Measurements from ENCODE around the gene RPS21.

RPS21 gene

GRCh38 chr20:62426699-62427131, 39.8 kb downstream of the RPS21 start:
- DNase-seq (ENCODE audit: low read depth): no peak

DNA sequence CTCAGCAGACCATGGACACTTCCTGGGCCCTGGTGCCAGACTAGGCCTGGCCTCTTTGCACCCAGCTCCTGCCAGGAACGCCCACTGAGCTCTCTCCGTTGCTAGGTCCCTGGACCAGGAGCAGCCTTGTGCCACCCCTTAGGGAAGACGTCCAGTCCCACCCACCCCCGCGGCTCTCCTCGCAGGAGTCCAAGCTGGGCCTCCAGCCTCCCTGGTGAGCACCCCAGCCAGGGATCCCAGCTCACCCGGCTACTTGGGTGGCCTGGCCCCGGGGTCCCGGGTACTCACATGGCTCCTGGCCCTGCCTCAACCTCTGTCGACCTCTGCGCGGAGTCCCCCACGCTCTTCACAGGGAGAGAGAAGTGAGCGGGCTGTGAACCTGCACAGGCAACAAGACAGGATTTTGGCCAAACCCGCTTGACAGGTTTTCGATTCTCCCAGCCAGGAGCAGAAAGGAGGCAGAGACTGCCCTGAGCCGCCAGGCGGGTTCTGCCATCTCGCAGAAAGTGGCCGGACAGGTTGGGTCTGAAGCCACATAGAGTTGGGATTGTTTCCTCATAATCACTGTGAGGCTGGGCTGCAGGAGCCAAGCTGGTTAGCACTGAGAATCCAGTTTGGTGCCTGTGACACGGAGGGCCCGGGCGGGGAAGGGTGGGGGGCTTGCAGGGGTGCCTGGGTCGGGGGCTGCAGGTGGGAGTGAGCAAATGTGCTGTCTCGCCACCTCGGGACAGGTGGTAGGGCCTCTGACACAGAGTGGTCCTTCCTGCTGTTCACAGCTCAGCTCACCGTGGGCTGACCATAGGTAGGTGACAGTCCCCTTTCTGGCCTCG, 40.5 kb downstream of the RPS21 start, which contains the start of gene RBBP8NL:
Gene RBBP8NL (minus strand): TSS at position 368 of the 830 bp plus-strand sequence. CDS start 7,892 bp downstream, outside the sequence.
- DNase-seq (ENCODE audit: low read depth): no peak

DNA sequence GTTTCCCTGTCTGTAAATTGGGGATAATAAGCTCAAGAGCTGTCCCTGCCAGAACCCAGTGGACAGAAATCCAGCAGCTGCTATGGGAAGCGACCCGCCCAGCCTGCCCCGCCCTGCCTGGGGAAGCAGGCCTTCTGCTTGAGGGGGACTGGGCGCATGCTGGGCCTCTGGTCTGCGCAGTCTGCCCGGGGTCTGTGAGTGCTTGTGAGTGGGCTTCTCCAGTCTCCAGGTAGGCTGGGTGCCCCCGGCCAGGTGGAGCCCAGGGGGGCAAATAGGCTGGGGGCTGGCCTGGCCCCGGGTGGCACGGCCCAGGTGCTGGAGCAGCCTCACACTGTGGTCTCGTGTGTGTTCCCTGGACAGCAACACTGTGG, 41.1 kb downstream of the RPS21 start:
- no peak for DNase-seq (ENCODE audit: low read depth)

- DNase-seq (ENCODE audit: low read depth): no peak
Measured at GRCh38 chr20:62428396-62429295, 41.7 kb downstream of the RPS21 start.

DNA sequence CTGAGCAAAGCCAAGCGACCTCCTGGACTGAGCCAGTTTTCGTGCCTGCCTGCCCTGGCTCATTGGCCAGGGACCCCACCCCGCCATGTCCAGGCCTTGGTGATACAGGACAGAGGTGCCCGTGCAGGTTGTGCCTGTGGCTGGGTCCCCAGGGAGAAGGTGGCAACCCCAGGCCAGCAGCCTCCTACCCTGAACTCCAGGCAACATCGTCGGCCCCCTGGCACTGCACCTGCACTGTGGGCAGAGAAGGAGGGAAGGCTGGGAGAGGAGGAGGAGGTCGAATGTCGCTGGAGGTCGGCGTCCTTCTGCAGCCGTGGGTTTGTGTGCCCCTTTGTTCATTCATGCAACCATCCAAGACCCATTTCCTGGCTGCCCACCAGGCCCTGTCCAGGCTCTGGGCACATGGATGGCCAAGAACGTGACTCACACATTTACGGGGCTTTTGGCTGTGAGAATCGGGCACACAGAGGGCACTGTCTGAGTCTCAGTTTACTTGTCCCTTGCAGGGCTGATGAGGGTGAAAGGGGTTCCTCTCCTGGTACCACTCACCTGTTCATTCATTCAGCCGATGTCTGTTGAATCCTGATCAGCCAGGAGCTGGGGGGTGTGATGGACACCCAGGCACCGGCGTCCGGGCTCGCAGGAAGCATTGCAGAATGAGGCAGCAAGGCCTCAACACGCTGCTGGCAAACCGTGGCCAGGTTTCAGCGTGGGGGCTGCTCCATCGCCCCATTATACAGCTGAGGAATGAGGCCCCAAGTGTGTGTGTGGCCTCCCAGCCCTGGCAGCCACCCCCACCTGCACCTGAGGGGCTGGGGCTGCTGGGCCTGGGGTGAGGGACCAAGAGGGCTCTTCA, 42.8 kb downstream of the RPS21 start:
- DNase-seq (ENCODE audit: low read depth): no peak

GRCh38 chr20:62430311-62430853, 43.5 kb downstream of the RPS21 start:
- DNase-seq (ENCODE audit: low read depth): no peak

DNA sequence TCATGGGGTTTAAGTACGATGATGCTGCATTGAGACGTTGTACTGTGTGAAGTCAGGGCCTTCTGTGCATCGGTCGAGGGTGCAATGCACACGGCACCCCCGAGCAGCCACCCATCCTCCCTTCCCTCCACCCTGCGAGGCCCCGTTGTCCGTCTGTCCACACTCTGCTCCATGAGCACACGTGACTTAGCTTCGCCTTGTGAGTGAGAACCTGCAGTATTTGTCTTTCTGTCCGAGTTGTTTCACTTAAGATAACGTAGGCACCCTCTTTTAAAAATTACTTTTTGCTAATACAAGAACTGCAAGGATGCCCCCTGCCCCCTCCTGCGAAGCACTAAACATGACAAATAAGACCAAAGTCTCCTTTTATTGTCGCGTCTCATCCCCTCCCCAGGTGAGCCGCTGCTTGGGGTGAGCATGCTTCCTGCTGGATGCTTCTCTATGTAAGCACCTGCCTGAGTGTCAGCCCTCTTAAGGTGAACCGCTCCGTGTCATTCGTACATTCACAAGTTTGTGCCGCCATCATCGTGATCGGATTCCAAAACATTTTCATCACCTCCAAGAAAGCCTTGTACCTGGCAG, 44.1 kb downstream of the RPS21 start:
- DNase-seq (ENCODE audit: low read depth): no peak

DNA sequence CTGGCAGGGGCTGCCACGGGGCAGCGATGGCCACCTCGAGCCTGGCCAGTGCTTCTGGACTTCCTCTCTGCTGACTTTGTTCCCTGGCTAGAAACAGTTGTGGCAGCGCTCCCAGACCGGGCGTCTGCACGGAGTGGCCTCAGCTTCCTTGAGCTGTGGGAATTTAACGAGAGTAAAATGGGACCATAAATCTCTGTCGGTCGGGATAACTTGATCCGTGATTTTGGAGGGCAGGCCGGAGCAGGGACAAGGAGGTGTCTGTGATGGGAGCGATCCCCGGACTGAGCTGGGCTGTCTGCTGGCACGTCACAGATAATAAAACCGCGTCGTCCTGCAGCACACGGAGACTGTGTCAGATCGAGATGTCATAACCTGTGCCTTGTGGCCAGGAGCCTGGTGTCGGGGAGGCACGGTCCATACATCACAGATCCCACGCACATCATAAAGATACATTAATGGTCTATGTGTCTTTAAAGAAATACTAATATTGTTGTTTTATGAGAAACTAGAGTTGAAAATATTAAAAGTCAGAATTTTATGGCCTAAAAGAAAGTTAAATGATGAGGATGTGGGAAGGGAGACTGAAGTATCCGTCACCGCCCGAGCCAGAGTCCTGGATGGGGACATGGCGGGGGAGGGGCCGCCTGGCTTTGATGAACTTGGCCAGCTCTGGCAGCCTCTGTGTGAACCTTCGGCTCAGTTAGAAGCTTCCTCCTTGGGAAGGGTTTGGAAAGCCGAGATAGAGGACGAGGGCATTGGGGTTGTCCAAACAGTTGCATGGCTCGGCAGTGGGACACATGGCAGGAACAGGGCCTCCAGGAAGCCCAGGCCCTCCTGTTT, 47.0 kb downstream of the RPS21 start:
- no peak for DNase-seq (ENCODE audit: low read depth)

GRCh38 chr20:62436692-62437091, 49.8 kb downstream of the RPS21 start:
- DNase-seq (ENCODE audit: low read depth): no peak

- no peak for DNase-seq (ENCODE audit: low read depth)
Measured at GRCh38 chr20:62437496-62437895, 50.6 kb downstream of the RPS21 start.

DNA sequence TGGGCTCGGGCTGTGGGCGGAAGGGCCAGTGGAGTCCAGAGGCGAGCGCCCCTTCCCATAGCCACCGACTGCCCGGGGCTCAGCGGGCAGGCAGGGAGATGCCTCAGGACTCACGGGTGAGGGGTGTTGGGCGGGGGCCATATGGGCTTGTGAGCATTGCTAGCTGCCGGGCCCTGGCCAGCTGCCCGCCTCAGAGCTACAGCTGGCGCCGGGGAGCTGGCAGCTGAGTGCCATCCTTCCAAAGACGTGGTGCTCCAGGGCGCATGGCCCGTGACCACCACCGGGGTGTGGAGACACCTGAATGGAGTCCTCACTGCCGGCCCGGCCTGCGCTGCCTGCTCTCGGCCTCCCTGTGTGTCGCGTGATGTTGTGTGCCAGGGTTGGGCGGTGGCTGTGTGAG, 51.0 kb downstream of the RPS21 start:
- no peak for DNase-seq (ENCODE audit: low read depth)

All from activated T-helper 1 cell treated with Interleukin-2 at 50 U/mL for 16 hours (primary cell).